ENCODE measurements around the gene UAP1L1. TPM values are rescaled to one million over a fixed set of nuclear protein-coding genes. Genes with fewer than 3 reads are reported as not detected.

The UAP1L1 gene
- 28.3 and 33.1 TPM in 2 replicates for total RNA-seq

GRCh38 chr9:137077010-137077747, at the start of gene UAP1L1:
Gene UAP1L1, plus strand, starts transcription at chr9:137077517. Its CDS starts 16 bp downstream, at chr9:137077533.

GRCh38 chr9:137031904-137032640, 45.2 kb upstream of the UAP1L1 start, which contains the start of gene FUT7:
Gene FUT7, minus strand, starts transcription at chr9:137032088. Its CDS starts 97 bp downstream, at chr9:137031991.

GRCh38 chr9:137046088-137046787, 31.1 kb upstream of the UAP1L1 start, which contains the start of gene NPDC1:
Gene NPDC1, minus strand, starts transcription at chr9:137046177. Its CDS starts 188 bp downstream, at chr9:137045989.

GRCh38 chr9:137053944-137054931, 23.1 kb upstream of the UAP1L1 start, which contains the start of gene ENTPD2:
Gene ENTPD2, minus strand, starts transcription at chr9:137054061. Its CDS starts 64 bp downstream, at chr9:137053997.

GRCh38 chr9:137070201-137070905, 7.0 kb upstream of the UAP1L1 start, which contains the start of gene SAPCD2:
Gene SAPCD2, minus strand, starts transcription at chr9:137070557. Its CDS starts 97 bp downstream, at chr9:137070460.

GRCh38 chr9:137086531-137087408, 9.5 kb downstream of the UAP1L1 start, which contains the start of gene MAN1B1:
Gene MAN1B1, plus strand, starts transcription at chr9:137086985. Its CDS starts 15 bp downstream, at chr9:137087000.

GRCh38 chr9:137114613-137115393, 37.5 kb downstream of the UAP1L1 start, which contains the start of gene DPP7:
Gene DPP7, minus strand, starts transcription at chr9:137114733. Its CDS starts 20 bp downstream, at chr9:137114713.

Other genes with a start within 250 kb of the UAP1L1 start
- gene AJM1, start 235.0 kb upstream of the UAP1L1 start, total RNA-seq = 1.4 and 3.5 TPM in 2 replicates
- 44.4 and 70.9 TPM in 2 replicates for gene PHPT1, start 228.1 kb upstream of the UAP1L1 start, total RNA-seq
- 1.1 and 3.1 TPM in 2 replicates for gene MAMDC4, start 225.2 kb upstream of the UAP1L1 start, total RNA-seq
- 265 and 280 TPM in 2 replicates for gene EDF1, start 211.2 kb upstream of the UAP1L1 start, total RNA-seq
- gene TRAF2, start 191.0 kb upstream of the UAP1L1 start, total RNA-seq = 9.6 and 16.3 TPM in 2 replicates
- 167 and 192 TPM in 2 replicates for gene FBXW5, start 132.8 kb upstream of the UAP1L1 start, total RNA-seq
- 0.37 TPM in 1 of 2 replicates, not detected in the other for gene C8G, start 132.3 kb upstream of the UAP1L1 start, total RNA-seq
- 0.12 TPM in 1 of 2 replicates, not detected in the other for gene LCN12, start 125.2 kb upstream of the UAP1L1 start, total RNA-seq
- gene PTGDS, start 100.0 kb upstream of the UAP1L1 start, total RNA-seq = 1.2 and 40.7 TPM in 2 replicates
- 0.66 and 6.4 TPM in 2 replicates for gene LCNL1, start 94.5 kb upstream of the UAP1L1 start, total RNA-seq
- 23.9 and 25.1 TPM in 2 replicates for gene PAXX, start 85.1 kb upstream of the UAP1L1 start, total RNA-seq
- gene CLIC3, start 80.9 kb upstream of the UAP1L1 start, total RNA-seq = 0.55 and 3.0 TPM in 2 replicates
- 19.0 and 31.7 TPM in 2 replicates for gene ABCA2, start 49.3 kb upstream of the UAP1L1 start, total RNA-seq
- gene FUT7, start 45.4 kb upstream of the UAP1L1 start, total RNA-seq = not detected in 2 replicates
- gene NPDC1, start 31.3 kb upstream of the UAP1L1 start, total RNA-seq = 13.3 and 20.9 TPM in 2 replicates
- not detected in 2 replicates for gene ENTPD2, start 23.5 kb upstream of the UAP1L1 start, total RNA-seq
- gene SAPCD2, start 7.0 kb upstream of the UAP1L1 start, total RNA-seq = 7.1 and 18.6 TPM in 2 replicates
- 73.2 and 128 TPM in 2 replicates for gene MAN1B1, start 9.5 kb downstream of the UAP1L1 start, total RNA-seq
- gene DPP7, start 37.2 kb downstream of the UAP1L1 start, total RNA-seq = 45.3 and 86.1 TPM in 2 replicates
- gene GRIN1, start 61.6 kb downstream of the UAP1L1 start, total RNA-seq = under 0.01 and 0.11 TPM in 2 replicates
- gene LRRC26, start 92.5 kb downstream of the UAP1L1 start, total RNA-seq = not detected in 2 replicates
- gene TMEM210, start 94.5 kb downstream of the UAP1L1 start, total RNA-seq = 0.25 TPM in 1 of 2 replicates, not detected in the other
- 29.9 and 34.0 TPM in 2 replicates for gene ANAPC2, start 111.0 kb downstream of the UAP1L1 start, total RNA-seq
- gene SSNA1, start 111.2 kb downstream of the UAP1L1 start, total RNA-seq = 60.9 and 82.4 TPM in 2 replicates
- gene TPRN, start 123.2 kb downstream of the UAP1L1 start, total RNA-seq = 6.8 and 8.7 TPM in 2 replicates
- gene TMEM203, start 128.1 kb downstream of the UAP1L1 start, total RNA-seq = 37.1 and 41.5 TPM in 2 replicates
- 2.6 and 4.8 TPM in 2 replicates for gene NDOR1, start 128.2 kb downstream of the UAP1L1 start, total RNA-seq
- gene RNF208, start 144.7 kb downstream of the UAP1L1 start, total RNA-seq = 0.11 and 0.25 TPM in 2 replicates
- 0.55 and 0.62 TPM in 2 replicates for gene CYSRT1, start 147.7 kb downstream of the UAP1L1 start, total RNA-seq
- 0.11 TPM in 1 of 2 replicates, not detected in the other for gene RNF224, start 150.0 kb downstream of the UAP1L1 start, total RNA-seq
- gene SLC34A3, start 153.4 kb downstream of the UAP1L1 start, total RNA-seq = not detected in 2 replicates
- 153 and 473 TPM in 2 replicates for gene TUBB4B, start 163.8 kb downstream of the UAP1L1 start, total RNA-seq
- gene STPG3, start 173.8 kb downstream of the UAP1L1 start, total RNA-seq = not detected in 2 replicates
- 60.7 and 75.9 TPM in 2 replicates for gene NELFB, start 177.8 kb downstream of the UAP1L1 start, total RNA-seq
- 34.0 and 38.7 TPM in 2 replicates for gene TOR4A, start 200.2 kb downstream of the UAP1L1 start, total RNA-seq
- gene NRARP, start 224.8 kb downstream of the UAP1L1 start, total RNA-seq = 0.11 and 0.12 TPM in 2 replicates

All from uterine smooth muscle cell (primary cell).